Suprapubic skin (tissue), 4 donors: ENCODE data around the gene SKAP1. TPM values are rescaled to one million over a fixed set of nuclear protein-coding genes. Genes with fewer than 3 reads are reported as not detected.

Experiments
- DNase-seq, 2 donors: peaks; one replicate each; pipeline ENCODE4 v3.0.0-alpha.2; 2019; ENCODE audit warnings: low spot score in 2 of 2
- H3K27ac ChIP-seq: fragments of 200-600 bp; sonication (generic); one replicate; pipeline ENCODE4 v1.5.1; 2019
- H3K27me3 ChIP-seq: fragments of 200-600 bp; sonication (generic); one replicate; pipeline ENCODE4 v1.5.1; 2019
- H3K36me3 ChIP-seq: fragments of 200-600 bp; sonication (generic); one replicate; pipeline ENCODE4 v1.5.1; 2019
- H3K4me1 ChIP-seq: fragments of 200-600 bp; sonication (generic); one replicate; pipeline ENCODE4 v1.5.1; 2019
- H3K4me3 ChIP-seq: fragments of 200-600 bp; sonication (generic); one replicate; pipeline ENCODE4 v1.5.1; 2019; ENCODE audit warnings: mild to moderate bottlenecking
- H3K9me3 ChIP-seq: fragments of 200-600 bp; sonication (generic); one replicate; pipeline ENCODE4 v1.5.1; 2019
- EP300 ChIP-seq: sonication (generic); formaldehyde crosslinking; IDR thresholded peaks from one replicate; pipeline ENCODE4 v1.6.1; 2017; ENCODE audit warnings: antibody characterized with exemption
- POLR2A ChIP-seq, 2 donors: fragments of 450-650 bp; IDR thresholded peaks; one replicate each; pipeline ENCODE4 v1.6.1; 2017; ENCODE audit warnings: antibody characterized with exemption in 2 of 2, mild to moderate bottlenecking in 2 of 2, moderate library complexity in 2 of 2
- POLR2AphosphoS5 ChIP-seq, 3 donors: sonication (generic); formaldehyde crosslinking; IDR thresholded peaks; one replicate each; pipeline ENCODE4 v1.6.1; 2017; ENCODE audit warnings: antibody characterized with exemption in 3 of 3
- WGBS: methylation state at CpG from one replicate; pipeline ENCODE4 v1.1.5; 2018; 5-methylcytosine and 5-hydroxymethylcytosine counted together
- total RNA-seq, 4 donors: library from RNA; depleted of rRNA; stranded (reverse); fragments of >200 nt; gene quantifications; one replicate each; pipeline ENCODE4 v1.1.0, GENCODE V29; 2016
- TF ChIP-seq, protein P1 (sequence below), 2 donors: fragments of 200-600 bp in 1 of 2; fragments of 450-650 bp in 1 of 2; sonication (generic) in 1 of 2; IDR thresholded peaks; one replicate each; pipeline ENCODE4 v1.5.1; 2016 to 2019; ENCODE audit warnings: antibody characterized with exemption in 2 of 2, mild to moderate bottlenecking in 1 of 2, moderate library complexity in 1 of 2

SKAP1 gene
- total RNA-seq, 4 donors from 2014 or later: 1.0 to 1.5 TPM; not detected in 2

DNA sequence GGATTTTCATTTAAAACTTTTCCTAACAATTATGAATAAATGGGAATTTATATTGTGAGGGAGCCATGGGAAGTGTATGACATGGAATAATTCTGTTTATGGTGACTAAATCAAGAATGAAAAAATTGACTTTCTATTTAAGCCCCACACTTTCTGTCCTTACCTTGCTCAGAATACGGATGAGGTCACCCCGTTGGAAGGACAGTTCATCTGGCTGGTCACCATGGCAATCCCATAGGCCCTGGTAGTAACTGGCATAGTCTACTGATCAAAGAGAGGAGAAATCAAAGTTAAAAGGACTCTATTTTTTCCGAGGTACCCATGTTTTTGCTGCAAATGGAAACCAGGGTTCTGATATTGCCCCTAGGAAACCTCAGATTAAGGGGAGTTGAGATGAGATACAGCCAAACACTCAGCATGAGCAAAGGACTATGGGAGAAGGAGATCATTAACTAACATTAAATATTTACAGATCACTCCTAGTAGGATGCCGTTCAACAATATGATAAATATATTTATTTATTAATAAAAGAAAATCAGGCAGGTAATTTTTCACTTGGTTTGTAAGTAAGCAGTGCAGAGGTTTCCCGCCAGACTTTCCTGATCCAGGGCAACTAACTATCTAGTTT is 267.6 kb downstream of the SKAP1 start:
- Histone ChIP-seq H3K4me3 (no peak overlapping the region), H3K27ac (no peak overlapping the region), H3K36me3 (no peaks in the 10 kb centered on the region), H3K9me3 (no peaks in the 10 kb centered on the region), H3K27me3 (peaks cover 7% of the 10 kb centered on the region), H3K4me1 (no peaks in the 10 kb centered on the region)
- no peak for DNase-seq
- WGBS: 91% methylated on average over 5 of the region's 5 CpGs
- TF ChIP-seq EP300 (no peak), POLR2A (IDR thresholded peaks at IDR 0.05) (no peak)

DNA sequence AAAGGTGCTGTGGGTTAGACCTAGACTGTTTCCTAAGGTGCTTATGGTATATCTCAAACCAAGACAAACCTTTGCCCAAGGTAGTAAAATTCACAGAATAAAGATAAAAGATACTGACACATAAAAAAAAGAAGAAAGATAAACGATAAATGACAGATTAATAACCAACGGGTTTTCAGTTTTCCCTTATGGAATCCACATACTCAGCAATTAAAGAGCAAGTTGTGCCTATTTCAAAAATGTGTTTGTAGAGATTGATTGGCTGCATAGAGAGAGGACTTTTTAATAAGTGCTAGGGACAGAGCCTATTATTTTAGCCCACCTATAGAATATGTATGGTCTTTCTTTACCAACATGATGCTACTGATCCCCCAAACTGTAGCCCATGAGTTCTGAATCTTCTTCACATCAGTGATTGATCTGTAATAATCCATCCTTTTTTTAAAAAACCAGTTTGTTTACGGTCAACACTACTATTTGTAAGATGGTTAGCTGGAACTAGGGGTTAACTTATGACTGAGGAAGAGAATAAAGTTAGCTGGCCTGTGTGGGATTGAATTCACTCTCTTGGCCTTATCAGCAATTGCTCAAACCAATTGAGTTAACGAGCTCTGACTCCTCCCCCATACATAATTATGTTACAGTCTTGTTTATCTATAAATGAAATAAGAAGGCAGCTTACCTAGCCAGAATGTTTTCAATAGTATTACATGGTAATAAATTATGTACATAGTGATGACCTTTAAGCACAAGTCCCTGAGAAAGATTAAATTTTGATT is 268.7 kb downstream of the SKAP1 start:
- no peaks in the 10 kb centered on the region for H3K36me3 ChIP-seq
- H3K4me3 ChIP-seq: no peak overlapping the region
- no peak for TF ChIP-seq POLR2AphosphoS5 (IDR thresholded peaks at IDR 0.05)
- TF ChIP-seq, protein P1, sequence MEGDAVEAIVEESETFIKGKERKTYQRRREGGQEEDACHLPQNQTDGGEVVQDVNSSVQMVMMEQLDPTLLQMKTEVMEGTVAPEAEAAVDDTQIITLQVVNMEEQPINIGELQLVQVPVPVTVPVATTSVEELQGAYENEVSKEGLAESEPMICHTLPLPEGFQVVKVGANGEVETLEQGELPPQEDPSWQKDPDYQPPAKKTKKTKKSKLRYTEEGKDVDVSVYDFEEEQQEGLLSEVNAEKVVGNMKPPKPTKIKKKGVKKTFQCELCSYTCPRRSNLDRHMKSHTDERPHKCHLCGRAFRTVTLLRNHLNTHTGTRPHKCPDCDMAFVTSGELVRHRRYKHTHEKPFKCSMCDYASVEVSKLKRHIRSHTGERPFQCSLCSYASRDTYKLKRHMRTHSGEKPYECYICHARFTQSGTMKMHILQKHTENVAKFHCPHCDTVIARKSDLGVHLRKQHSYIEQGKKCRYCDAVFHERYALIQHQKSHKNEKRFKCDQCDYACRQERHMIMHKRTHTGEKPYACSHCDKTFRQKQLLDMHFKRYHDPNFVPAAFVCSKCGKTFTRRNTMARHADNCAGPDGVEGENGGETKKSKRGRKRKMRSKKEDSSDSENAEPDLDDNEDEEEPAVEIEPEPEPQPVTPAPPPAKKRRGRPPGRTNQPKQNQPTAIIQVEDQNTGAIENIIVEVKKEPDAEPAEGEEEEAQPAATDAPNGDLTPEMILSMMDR (IDR thresholded peaks at IDR 0.05): no peak
- TF ChIP-seq POLR2A (IDR thresholded peaks at IDR 0.05): no peak
- no peak for TF ChIP-seq EP300
- no peaks in the 10 kb centered on the region for H3K4me1 ChIP-seq
- WGBS: 87% methylated on average over 4 of the region's 4 CpGs
- H3K9me3 ChIP-seq: no peaks in the 10 kb centered on the region
- peaks cover 4% of the 10 kb centered on the region for H3K27me3 ChIP-seq
- DNase-seq: no peak
- no peak overlapping the region for H3K27ac ChIP-seq

DNA sequence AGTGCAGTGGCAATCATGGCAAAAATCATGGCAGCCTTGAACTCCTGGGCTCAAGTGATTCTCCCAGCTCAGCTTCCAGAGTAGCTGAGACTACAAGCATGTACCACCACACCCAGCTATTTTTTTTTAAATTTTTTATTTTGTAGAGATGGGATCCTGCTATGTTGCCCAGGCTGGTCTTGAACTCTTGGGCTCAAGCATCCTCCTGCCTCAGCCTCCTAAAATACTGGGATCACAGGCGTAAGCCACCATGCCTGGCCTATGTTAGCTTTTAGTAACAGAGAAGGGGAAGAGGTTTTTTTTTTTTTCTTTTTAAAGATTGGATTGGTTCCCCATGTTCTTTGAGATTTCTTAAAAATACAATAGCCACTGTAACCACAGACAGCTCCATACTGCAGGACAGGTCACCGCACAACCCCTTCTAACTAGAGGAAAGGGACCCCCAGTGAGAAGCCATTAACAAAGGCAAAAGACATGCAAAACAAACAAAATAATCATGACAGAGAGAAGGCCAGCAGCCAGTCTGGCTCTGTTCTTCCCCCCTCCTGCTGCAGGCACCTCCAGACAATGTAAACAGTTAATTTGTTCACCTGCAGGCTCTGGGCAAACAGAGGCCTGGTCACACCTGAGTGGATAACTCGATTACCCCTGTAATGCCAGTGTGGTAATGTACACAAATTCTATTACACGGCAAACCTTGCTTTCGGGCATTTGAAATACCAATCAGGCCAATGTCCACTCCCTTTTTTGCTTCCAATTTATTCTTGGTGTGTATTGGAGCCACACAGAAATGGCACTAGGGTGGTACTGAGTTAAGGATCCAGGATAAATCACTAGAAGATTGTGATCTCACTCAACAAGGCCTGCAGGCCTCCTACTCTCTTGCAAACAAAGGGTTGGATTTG is 269.6 kb downstream of the SKAP1 start:
- H3K9me3 ChIP-seq: no peaks in the 10 kb centered on the region
- H3K4me3 ChIP-seq: no peak overlapping the region
- DNase-seq: no peak
- no peaks in the 10 kb centered on the region for H3K4me1 ChIP-seq
- TF ChIP-seq POLR2A (IDR thresholded peaks at IDR 0.05): no peak
- TF ChIP-seq, protein P1 (IDR thresholded peaks at IDR 0.05): no peak
- no peak for TF ChIP-seq POLR2AphosphoS5 (IDR thresholded peaks at IDR 0.05)
- no peak for TF ChIP-seq EP300
- H3K27ac ChIP-seq: no peak overlapping the region
- WGBS: 86% methylated on average over 5 of the region's 5 CpGs
- peaks cover 9% of the 10 kb centered on the region for H3K27me3 ChIP-seq
- no peaks in the 10 kb centered on the region for H3K36me3 ChIP-seq

DNA sequence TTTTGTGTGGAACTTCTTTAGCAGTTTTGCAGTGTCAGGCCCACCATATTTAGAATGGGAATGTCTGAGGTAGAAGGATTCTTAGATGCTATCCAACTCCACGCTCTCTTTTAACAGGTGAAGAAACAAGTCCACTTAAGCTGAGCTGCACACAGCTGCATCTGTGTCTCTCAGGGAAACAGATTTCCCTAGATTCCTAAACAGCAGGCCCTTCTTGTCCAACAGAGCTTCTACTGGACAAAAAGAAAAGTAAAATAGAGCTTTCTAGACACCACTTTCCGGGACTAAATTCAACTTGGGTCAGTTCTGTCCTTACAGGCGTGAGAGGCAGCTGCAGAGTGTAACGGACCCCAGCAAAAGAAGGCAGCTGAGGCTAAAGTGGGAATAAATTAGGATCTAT is 270.8 kb downstream of the SKAP1 start:
- 89% methylated on average over 4 of the region's 4 CpGs for WGBS

DNA sequence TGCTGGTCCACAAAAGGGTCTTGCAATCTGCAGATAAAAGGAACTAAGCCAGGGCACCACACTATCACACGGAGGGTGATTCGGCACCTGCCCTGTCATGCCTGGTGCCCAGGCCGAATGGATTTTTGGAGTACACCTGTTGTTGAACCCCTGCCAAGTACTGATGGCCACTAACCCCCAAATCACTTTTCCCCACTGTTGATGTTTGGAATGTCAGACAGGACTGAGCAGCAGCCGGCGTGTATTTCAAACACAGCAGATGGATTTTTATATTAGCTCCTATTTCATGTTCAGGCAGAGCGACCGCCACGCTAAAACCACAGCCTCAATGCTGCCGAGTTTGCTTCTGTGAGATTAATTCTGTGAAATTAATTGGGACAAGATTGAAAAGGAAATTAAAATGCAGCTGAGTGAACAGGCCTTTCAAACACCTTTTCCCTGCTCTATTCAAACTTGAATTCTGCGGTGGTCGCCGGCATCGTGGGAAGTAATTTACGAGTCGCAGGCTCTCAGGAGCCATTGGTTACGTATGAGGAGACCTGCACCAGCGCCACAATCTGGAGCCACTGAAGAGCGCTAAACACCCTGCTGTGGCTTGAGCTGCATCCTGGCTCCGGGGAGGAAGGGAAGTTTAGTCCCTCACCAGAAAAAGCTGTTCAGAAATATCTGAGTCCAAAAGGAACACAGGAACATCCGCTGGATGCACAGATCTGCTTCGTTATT is 274.0 kb downstream of the SKAP1 start:
- 47% methylated on average over 21 of the region's 21 CpGs for WGBS
- Histone ChIP-seq H3K4me1 (no peaks in the 10 kb centered on the region), H3K36me3 (no peaks in the 10 kb centered on the region), H3K27me3 (peaks cover 40% of the 10 kb centered on the region), H3K4me3 (no peak overlapping the region), H3K9me3 (no peaks in the 10 kb centered on the region), H3K27ac (no peak overlapping the region)
- DNase-seq: no peak
- TF ChIP-seq POLR2AphosphoS5 (IDR thresholded peaks at IDR 0.05): no peak
- TF ChIP-seq POLR2A (IDR thresholded peaks at IDR 0.05): no peak

More for the DNA sequence above, 270.8 kb downstream of the SKAP1 start:
- TF ChIP-seq, protein P1 (IDR thresholded peaks at IDR 0.05): no peak
- TF ChIP-seq EP300: no peak
- TF ChIP-seq POLR2A (IDR thresholded peaks at IDR 0.05): no peak
- H3K27ac ChIP-seq: no peak overlapping the region
- H3K4me1 ChIP-seq: no peaks in the 10 kb centered on the region
- no peaks in the 10 kb centered on the region for H3K36me3 ChIP-seq
- H3K27me3 ChIP-seq: peaks cover 16% of the 10 kb centered on the region
- H3K9me3 ChIP-seq: no peaks in the 10 kb centered on the region
- no peak overlapping the region for H3K4me3 ChIP-seq
- DNase-seq: no peak
